Prostate gland (tissue), 2 donors: ENCODE data around the gene KIFC3.

ENCODE experiments used
- CTCF ChIP-seq, 4 experiments: fragments of 200-600 bp in 2 of 4; fragments of 450-650 bp in 2 of 4; sonication (generic) in 2 of 4; IDR thresholded peaks; 1 replicate in 3 of 4; 2 replicates in 1 of 4; pipeline ENCODE4 v1.5.1; 2016 to 2019; ENCODE audit warnings: antibody characterized with exemption in 4 of 4, mild to moderate bottlenecking in 2 of 4, moderate library complexity in 2 of 4
- POLR2AphosphoS5 ChIP-seq: sonication (generic); formaldehyde crosslinking; IDR thresholded peaks from one replicate; pipeline ENCODE4 v1.6.1; 2017; ENCODE audit warnings: antibody characterized with exemption

DNA sequence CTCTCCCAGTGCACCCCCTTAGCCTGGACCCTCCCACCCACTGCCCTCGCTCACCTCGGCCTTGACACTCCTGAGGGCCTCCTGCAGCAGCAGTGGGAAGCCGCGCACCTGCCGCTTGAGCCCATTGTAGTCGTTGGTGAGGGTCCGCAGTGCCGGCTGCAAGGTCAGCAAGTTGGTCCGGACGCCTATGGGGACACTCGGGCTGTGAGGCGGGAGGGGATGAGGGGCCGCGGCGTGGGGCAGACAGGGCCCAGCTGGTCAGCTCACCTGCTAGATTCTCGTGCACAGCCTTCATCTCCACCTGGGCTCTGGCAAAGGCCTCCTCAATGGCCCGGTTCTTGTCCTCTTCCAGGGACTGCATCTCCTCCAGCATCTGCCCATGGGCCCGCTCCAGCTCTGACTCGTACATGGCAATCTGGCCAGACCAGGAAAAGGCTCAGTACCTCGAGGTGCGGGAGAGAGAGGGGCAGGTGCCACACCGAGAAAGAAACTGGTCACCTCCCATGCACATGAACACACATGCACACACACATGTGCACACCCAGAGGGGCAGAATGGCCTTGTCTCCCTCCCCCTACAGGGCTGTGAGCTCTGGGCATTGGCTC is 32.6 kb downstream of the KIFC3 start:
- TF ChIP-seq POLR2AphosphoS5, result no peak
- TF ChIP-seq CTCF (IDR thresholded peaks at IDR 0.05), result no peak
